Vagina (tissue), 2 donors: Measurements from ENCODE around the gene MYLK4.

Experiments
- POLR2A ChIP-seq, 2 donors: fragments of 450-650 bp; IDR thresholded peaks; one replicate each; pipeline ENCODE4 v1.6.1; 2017; ENCODE audit warnings: antibody characterized with exemption in 2 of 2, mild to moderate bottlenecking in 2 of 2, moderate library complexity in 2 of 2
- POLR2AphosphoS5 ChIP-seq, 2 donors: sonication (generic); formaldehyde crosslinking; IDR thresholded peaks; one replicate each; pipeline ENCODE4 v1.9.0; 2017; ENCODE audit warnings: antibody characterized with exemption in 2 of 2, mild to moderate bottlenecking in 2 of 2, low read depth in 1 of 2; ENCODE audit not compliant: insufficient read depth in 1 of 2
- TF ChIP-seq, protein P1 (sequence below), 3 experiments: fragments of 450-650 bp in 2 of 3; fragments of 200-600 bp in 1 of 3; sonication (generic) in 1 of 3; IDR thresholded peaks; one replicate each; pipeline ENCODE4 v1.5.1; 2017 to 2019; ENCODE audit warnings: antibody characterized with exemption in 3 of 3, mild to moderate bottlenecking in 2 of 3, moderate library complexity in 2 of 3

DNA sequence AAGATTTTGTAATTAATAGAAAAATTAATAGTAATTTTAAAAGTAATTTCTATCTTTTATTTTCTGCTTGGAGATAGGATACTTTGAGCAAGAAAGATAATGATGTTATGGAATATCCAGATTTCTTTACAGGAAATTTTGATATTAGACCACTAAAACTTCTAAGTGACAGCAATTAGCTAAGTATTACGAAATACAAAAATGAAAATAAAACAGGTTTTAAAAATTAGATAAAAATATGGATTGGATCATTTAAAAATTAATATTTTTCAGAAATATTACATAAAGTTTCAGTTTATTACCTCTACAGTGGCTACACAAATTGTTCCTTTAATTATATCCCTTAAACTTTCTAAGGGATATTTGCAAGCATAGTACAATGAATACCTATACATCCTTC lies 4.2 kb upstream of the MYLK4 start:
- TF ChIP-seq, protein P1, sequence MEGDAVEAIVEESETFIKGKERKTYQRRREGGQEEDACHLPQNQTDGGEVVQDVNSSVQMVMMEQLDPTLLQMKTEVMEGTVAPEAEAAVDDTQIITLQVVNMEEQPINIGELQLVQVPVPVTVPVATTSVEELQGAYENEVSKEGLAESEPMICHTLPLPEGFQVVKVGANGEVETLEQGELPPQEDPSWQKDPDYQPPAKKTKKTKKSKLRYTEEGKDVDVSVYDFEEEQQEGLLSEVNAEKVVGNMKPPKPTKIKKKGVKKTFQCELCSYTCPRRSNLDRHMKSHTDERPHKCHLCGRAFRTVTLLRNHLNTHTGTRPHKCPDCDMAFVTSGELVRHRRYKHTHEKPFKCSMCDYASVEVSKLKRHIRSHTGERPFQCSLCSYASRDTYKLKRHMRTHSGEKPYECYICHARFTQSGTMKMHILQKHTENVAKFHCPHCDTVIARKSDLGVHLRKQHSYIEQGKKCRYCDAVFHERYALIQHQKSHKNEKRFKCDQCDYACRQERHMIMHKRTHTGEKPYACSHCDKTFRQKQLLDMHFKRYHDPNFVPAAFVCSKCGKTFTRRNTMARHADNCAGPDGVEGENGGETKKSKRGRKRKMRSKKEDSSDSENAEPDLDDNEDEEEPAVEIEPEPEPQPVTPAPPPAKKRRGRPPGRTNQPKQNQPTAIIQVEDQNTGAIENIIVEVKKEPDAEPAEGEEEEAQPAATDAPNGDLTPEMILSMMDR (IDR thresholded peaks at IDR 0.05) = no peak
- TF ChIP-seq POLR2AphosphoS5 (IDR thresholded peaks at IDR 0.05; ENCODE audit: insufficient read depth in 1 of 2, low read depth in 1 of 2) (no peak), POLR2A (IDR thresholded peaks at IDR 0.05) (no peak)
